ENCODE results near the gene NWD2.

- TF ChIP-seq CTCF (IDR thresholded peaks at IDR 0.05 in 4 of 5, conservative IDR thresholded peaks at IDR 0.05 in 1 of 5) (no peak), POLR2A (IDR thresholded peaks at IDR 0.05) (no peak)
These were observed 185.4 kb downstream of the NWD2 start for GRCh38 chr4:37429906-37430305.

Measured in gastrocnemius medialis (tissue), 4 donors.